GM18498 (cell line): ENCODE measurements around the gene PGA5.

Experiments used
- ATAC-seq: cut with Tn5 transposase; IDR thresholded peaks from one replicate; pipeline ENCODE4 v1.9.1; 2021; ENCODE audit warnings: mild to moderate bottlenecking, moderate library complexity; ENCODE audit not compliant: unreplicated experiment

PGA5 gene

GRCh38 chr11:61293867-61294716, 53.1 kb downstream of the PGA5 start:
- ATAC-seq: peak; percentile 34

- ATAC-seq: peak; percentile 77
Observed at GRCh38 chr11:61294717-61295595, 54.0 kb downstream of the PGA5 start, which contains the start of gene VWCE. TSS of gene VWCE (minus strand) at chr11:61295316. CDS start at chr11:61295037, 279 bp downstream.

GRCh38 chr11:61295596-61295926, 54.6 kb downstream of the PGA5 start:
- ATAC-seq: no peak

GRCh38 chr11:61297341-61297740, 56.4 kb downstream of the PGA5 start:
- ATAC-seq: no peak

- ATAC-seq: no peak
Observed at GRCh38 chr11:61297746-61298145, 56.8 kb downstream of the PGA5 start.

- no peak for ATAC-seq
Observed at GRCh38 chr11:61298663-61299244, 57.8 kb downstream of the PGA5 start.
